Suppressor macrophage (primary cell): ENCODE data around the gene ARRB1.

Experiments used
- DNase-seq, 4 experiments: peaks; one replicate each; pipeline ENCODE4 v3.0.0-alpha.2; 2020 to 2022

ARRB1 gene

GRCh38 chr11:75246671-75247350, 104.7 kb downstream of the ARRB1 start:
- DNase-seq: no peak

DNA sequence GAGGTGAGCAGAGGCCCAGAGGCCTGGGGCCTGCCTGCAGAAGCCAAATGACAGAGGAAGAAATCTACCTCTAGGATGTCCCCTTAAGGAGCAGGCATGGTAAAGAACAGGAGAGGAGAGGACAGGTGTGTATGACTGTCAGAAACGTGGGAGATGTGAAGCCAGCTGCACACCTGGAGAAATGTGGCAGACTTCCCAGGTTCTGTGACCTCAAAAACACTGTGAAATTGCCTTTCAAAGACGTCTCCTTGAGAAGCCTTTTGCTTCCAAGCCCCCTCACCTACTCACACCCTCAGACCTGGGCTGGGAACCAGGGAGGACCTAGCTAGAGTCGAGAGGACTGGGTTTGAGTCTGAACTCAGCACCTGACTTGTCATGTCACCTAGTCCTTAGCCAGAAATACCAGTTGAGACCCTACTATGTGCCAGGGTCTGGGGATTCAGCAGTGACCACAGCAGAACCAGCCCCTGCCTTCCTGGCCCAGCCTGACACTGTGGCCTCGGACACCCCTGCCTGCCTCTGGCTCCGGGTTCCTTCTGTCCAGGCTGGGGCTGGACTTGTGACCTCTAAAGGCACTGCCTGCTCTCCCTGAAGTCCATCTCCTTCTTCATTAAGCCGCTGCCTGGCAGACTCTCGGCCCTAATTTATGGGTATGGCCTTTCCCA, 105.3 kb downstream of the ARRB1 start:
- DNase-seq: no peak

GRCh38 chr11:75245356-75246005, 106.0 kb downstream of the ARRB1 start:
- no peak for DNase-seq

- no peak for DNase-seq
Measured at GRCh38 chr11:75244052-75244814, 107.2 kb downstream of the ARRB1 start.

GRCh38 chr11:75242722-75243600, 108.5 kb downstream of the ARRB1 start:
- no peak for DNase-seq

DNA sequence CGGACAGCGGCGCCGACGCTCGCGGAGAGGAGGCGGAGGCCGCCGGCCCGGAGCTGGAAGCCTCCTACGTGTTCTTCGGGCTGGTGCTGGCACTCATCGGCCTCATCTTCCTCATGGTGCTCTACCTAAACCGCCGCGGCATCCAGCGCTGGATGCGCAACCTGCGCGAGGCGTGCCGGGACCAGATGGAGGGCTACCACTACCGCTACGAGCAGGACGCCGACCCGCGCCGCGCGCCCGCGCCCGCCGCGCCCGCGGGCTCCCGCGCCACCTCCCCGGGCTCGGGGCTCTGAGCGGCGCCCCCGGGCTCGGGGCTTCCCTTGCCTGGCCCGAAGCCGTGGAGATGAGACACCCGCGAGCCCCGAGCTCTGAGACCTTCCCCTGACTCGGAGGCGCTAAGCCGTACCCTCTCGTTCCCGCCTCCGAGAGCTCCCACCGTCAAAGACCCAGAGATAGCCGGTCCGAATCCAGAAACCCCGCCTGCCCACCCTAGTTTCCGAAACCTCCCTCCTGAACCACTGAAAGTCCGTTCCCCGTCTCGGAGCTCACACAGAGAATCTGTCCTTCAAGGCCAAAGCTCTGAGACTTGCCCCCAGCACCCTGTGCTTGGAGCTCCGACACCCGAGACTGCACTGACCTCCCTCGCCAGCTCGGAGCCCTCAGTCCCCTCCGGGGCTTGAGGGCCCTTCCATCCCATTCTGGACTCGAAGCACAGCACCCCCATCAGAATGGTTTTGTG, 109.4 kb downstream of the ARRB1 start:
- no peak for DNase-seq

GRCh38 chr11:75241036-75241905, 110.2 kb downstream of the ARRB1 start:
- DNase-seq: peak; percentile 90 to 97 (median 96)

- DNase-seq: peak in 1 of 4 experiments; percentile 37
Measured at GRCh38 chr11:75240311-75241035, 111.0 kb downstream of the ARRB1 start, which contains the start of gene TPBGL. TSS of gene TPBGL (plus strand) at chr11:75240774. CDS start at chr11:75241050, 276 bp downstream.

DNA sequence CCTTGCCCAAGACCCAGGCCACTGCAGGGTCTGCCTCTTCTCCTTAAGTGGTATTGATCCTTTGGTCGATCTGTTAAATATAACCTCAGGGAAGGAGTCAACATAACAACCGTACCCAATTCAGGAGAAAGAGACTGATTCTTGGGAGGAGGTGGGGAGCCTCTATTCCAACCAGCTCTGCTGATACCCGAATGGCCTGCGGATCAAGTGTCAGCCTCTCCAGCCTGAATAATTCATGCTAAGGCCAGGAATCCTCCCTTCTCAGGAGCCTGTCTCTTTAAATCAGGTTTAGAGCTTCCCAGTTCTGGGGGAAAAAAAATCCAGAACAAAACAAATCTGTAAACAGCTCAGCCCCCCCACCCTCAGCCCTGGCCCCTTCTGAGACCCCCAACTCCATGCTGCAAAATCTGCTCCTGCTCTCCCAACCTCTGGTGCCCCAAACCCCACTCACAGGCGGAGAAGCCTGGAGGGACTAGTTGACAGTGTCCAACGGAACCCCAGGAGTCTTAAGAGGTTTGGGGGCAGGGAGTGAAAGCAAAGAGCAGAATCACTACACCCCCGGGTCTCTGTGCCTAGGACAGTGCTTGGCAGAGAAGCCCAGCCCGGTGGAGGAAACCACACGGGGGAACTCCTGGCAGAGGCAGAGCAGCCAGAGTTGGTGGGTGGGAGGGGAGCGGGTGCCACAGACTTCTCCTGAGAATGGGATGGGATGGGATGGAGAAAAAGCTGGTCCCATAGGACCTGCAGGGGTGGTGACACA, 111.8 kb downstream of the ARRB1 start:
- DNase-seq: no peak

DNA sequence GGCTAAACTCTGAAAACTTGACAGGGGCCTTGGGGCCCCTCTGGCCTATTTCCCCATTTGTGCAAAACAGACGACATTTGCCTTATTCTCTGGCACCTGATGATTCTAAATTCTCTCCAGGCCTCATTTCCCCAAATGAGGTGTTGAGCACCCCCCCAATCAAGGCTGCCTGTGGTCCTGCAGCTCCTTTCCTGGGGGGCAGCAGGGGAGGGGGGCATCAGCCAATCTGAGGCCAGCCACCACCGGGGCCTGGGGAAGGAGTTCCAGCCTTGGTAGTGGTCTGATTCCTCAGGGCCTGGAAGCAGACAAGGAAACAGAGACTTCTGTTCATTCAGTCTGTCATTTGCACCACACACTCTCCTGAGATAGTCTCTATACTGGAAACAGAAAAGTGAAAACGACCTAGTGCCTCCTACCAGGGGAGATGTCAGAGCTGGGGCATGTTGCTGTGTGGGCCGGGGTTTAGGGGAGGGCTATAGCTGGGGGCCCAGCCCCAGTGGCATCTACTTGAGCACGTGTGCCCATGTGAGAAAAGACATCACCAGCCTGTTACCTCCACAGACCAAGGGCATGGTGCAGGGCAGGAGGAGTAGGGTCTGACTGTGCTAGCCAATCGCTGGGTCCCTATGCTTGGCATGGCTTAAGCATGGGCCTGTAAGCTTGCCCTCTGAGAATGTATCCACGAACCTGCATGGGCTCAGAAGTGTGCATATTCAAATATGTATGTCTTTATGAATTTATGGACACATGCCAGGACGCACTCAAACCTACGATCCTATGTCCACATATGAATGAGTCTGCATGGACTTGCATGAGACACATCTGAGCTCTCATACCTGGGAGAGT, 112.6 kb downstream of the ARRB1 start:
- DNase-seq: no peak

GRCh38 chr11:75237050-75237449, 114.4 kb downstream of the ARRB1 start:
- no peak for DNase-seq

GRCh38 chr11:75236062-75236461, 115.4 kb downstream of the ARRB1 start:
- no peak for DNase-seq

- peak; percentile 77 to 86 (median 84) for DNase-seq
Measured at GRCh38 chr11:75233754-75234172, 117.7 kb downstream of the ARRB1 start.

- no peak for DNase-seq
Measured at GRCh38 chr11:75230621-75231020, 120.8 kb downstream of the ARRB1 start.

DNA sequence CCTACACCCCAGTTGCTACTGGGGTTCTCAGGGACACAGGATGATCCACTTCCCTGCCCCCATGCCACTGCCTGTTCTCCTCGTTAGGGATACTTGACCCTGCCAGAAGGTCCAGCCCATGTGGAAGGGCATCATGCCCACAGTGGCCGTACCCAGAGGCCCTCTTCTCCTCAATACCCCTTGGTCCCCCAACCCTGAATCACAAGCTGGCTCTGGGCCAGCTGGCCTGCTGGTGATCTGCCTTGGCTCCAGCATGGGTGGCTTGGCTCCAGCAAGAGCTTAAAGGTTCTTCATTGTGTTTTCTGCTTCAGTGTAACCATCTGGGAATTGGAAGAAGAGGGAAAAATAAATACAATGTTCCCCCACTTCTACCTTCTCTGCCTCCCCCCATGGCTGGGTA, 122.0 kb downstream of the ARRB1 start:
- no peak for DNase-seq

DNA sequence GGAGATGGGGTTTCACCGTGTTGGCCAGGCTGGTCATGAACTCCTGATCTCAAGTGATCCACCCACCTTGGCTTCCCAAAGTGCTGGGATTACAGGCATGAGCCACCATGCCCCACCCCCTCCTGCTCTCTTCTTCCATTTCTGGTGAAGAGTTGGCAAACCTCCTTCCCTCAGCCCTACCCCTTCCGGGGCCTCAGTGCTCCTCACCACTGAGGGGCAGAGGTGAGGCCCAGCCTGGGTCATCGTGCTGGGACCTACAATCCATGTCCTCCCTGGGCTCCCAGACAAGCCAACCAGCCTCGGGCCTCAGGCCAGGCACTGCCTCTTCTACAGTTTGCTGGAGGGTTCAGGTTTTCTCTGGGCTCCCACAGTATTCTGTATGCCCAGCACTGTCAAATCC, 125.7 kb downstream of the ARRB1 start:
- DNase-seq: no peak

GRCh38 chr11:75223954-75224643, 127.4 kb downstream of the ARRB1 start:
- no peak for DNase-seq
